Calu3 (cell line): ENCODE data around the gene SPC25. TPM values are rescaled to one million over a fixed set of nuclear protein-coding genes. Genes with fewer than 3 reads are reported as not detected.

Experiments used
- BruUV-seq: library from RNA; stranded (reverse); fragments of 400-500 nt; replicated peaks from 2 replicates; lab custom pipeline; 2021; lab: Mats Ljungman, UMichigan
- CTCF ChIA-PET: fragments of 300-600 bp; sonication (Branson Sonifier 250); formaldehyde crosslinking; loops from one replicate; lab custom pipeline; 2022; ENCODE audit warnings: antibody characterized with exemption; lab: Charles Lee
- DNase-seq: peaks from one replicate; pipeline ENCODE4 v3.0.0; 2022
- H3K27ac Mint-ChIP-seq: one replicate; pipeline ENCODE4 v1.8.0; 2022; ENCODE audit warnings: mixed read lengths; ENCODE audit not compliant: unreplicated experiment
- H3K27me3 Mint-ChIP-seq: one replicate; pipeline ENCODE4 v1.8.0; 2022; ENCODE audit warnings: mixed read lengths; ENCODE audit not compliant: unreplicated experiment
- H3K36me3 Mint-ChIP-seq: one replicate; pipeline ENCODE4 v1.8.0; 2022; ENCODE audit warnings: mild to moderate bottlenecking, moderate library complexity, mixed read lengths; ENCODE audit not compliant: insufficient read depth, unreplicated experiment
- H3K4me1 Mint-ChIP-seq: one replicate; pipeline ENCODE4 v1.8.0; 2022; ENCODE audit warnings: mild to moderate bottlenecking, low read depth, mixed read lengths; ENCODE audit not compliant: unreplicated experiment
- H3K4me3 Mint-ChIP-seq: one replicate; pipeline ENCODE4 v1.8.0; 2022; ENCODE audit warnings: mild to moderate bottlenecking, low read depth, moderate library complexity, mixed read lengths; ENCODE audit not compliant: unreplicated experiment
- H3K9me3 Mint-ChIP-seq: one replicate; pipeline ENCODE4 v1.8.0; 2022; ENCODE audit warnings: low read depth, mixed read lengths; ENCODE audit not compliant: unreplicated experiment
- CTCF ChIP-seq: fragments of 200-600 bp; IDR thresholded peaks from one replicate; pipeline ENCODE4 v1.8.0; 2022; ENCODE audit warnings: antibody characterized with exemption; ENCODE audit not compliant: unreplicated experiment
- intact Hi-C: fragments of 100-400 bp; cut with micrococcal nuclease; formaldehyde crosslinking; loops from one replicate; pipeline ENCODE4 v1.10.0; 2022; ENCODE audit not compliant: unreplicated experiment
- total RNA-seq: library from RNA; stranded (reverse); gene quantifications from 2 replicates; pipeline ENCODE4 v1.2.3, GENCODE V29; 2022

SPC25 gene
- total RNA-seq, 1 experiment from 2014 or later = 77.0 TPM

GRCh38 chr2:168821577-168821976 is 68.7 kb downstream of the SPC25 start:
- CTCF ChIA-PET = interaction anchor here (0.6 kb wide), 1 partner anchor 156 kb away, joined by 14 read pairs; no protein-coding TSS in a partner anchor
- intact Hi-C loops = no loop called here
- no TSS peak for BruUV-seq
- Mint-ChIP-seq H3K4me3 (no peak overlapping the region), H3K4me1 (peaks cover 12% of the 10 kb centered on the region), H3K9me3 (no peaks in the 10 kb centered on the region), H3K36me3 (peaks cover under 1% of the 10 kb centered on the region), H3K27me3 (no peaks in the 10 kb centered on the region), H3K27ac (no peak overlapping the region)
- DNase-seq = no peak
- no peak for TF ChIP-seq CTCF

Other genes starting within 250 kb of the SPC25 start
- gene NOSTRIN, start 87.8 kb downstream of the SPC25 start, total RNA-seq = 12.5 and 18.4 TPM in 2 replicates
- gene G6PC2, start 10.9 kb upstream of the SPC25 start, total RNA-seq = not detected in 2 replicates
- 1.3 and 2.1 TPM in 2 replicates for gene ABCB11, start 140.9 kb upstream of the SPC25 start, total RNA-seq
- 16.6 and 46.8 TPM in 2 replicates for gene DHRS9, start 179.1 kb upstream of the SPC25 start, total RNA-seq